SH-SY5Y (cell line): Measurements from ENCODE around the gene SLC8A1.

ENCODE experiments used
- GATA2 ChIP-seq: IDR thresholded peaks from 2 replicates; pipeline ENCODE4 v1.6.1; 2011; ENCODE audit warnings: mild to moderate bottlenecking, low read depth, low read length
- GATA3 ChIP-seq: IDR thresholded peaks from 2 replicates; pipeline ENCODE4 v1.6.1; 2011; ENCODE audit warnings: low read depth, mild to moderate bottlenecking, low read length, moderate library complexity

GRCh38 chr2:40127890-40128557 is 323.9 kb downstream of the SLC8A1 start:
- TF ChIP-seq GATA2, result no peak
- no peak for TF ChIP-seq GATA3
